ENCODE results near the gene FCHO2. TPM values are rescaled to one million over a fixed set of nuclear protein-coding genes. Genes with fewer than 3 reads are reported as not detected.

Gene FCHO2
- total RNA-seq, 1 experiment from 2014 or later, result 14.9 TPM

DNA sequence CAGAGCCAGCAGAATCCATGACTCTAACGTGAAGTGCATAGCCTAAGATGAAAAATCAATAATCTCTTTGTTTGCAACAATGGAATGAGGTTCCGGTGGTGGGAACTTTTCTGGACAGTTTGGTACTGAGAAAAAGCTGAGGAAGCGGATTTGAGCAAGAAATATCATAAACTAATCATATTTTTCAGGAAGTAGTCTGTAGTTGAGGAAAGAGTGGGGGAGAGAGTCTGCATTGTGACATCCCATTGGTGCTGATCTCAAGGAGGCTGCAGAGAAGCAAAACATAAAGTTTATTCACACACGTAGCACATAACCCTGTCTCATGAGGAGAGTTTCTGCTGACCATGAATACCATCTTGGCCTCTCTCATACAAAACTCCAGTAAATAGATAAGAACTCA is 15.8 kb upstream of the FCHO2 start (continued):
- TF ChIP-seq OVOL2 (CRISPR knock-in tag; IDR thresholded peaks at IDR 0.05; ENCODE audit: borderline replicate concordance) (no peak), ZBTB43 (CRISPR knock-in tag; IDR thresholded peaks at IDR 0.05) (no peak), FOXP1 (CRISPR knock-in tag; IDR thresholded peaks at IDR 0.05; ENCODE audit: borderline replicate concordance) (no peak)

DNA sequence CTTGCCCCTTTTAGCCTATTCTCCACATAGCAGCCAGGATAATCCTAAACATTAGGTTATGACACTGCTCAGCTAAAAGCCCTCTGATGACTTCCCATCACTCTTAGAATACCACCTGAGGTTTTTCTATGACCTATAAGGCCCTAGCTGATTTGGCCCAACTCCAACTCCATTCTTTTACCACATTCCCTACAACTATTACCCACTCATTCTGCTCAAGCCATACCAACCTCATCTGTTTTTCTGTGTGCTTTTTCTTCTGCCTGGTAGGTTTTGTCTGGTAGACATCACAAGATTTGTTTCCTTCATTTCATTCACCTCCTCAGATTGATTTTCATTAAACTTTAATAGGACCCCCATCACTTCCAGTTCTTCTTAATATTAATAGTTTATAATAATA is 12.5 kb upstream of the FCHO2 start:
- Mint-ChIP-seq H3K27ac (no peak overlapping the region), H3K4me1 (no peaks in the 10 kb centered on the region), H3K4me3 (no peak overlapping the region), H3K27me3 (ENCODE audit: low read depth) (no peaks in the 10 kb centered on the region; the same call in 1 of the 2 replicates), H3K36me3 (no peaks in the 10 kb centered on the region), H3K9me3 (no peaks in the 10 kb centered on the region)
- ChIA-PET POLR2A (no interaction called here), CTCF (no interaction called here)
- ATAC-seq (no peak), DNase-seq (ENCODE audit: low spot score) (no peak)
- TF ChIP-seq, protein P1, sequence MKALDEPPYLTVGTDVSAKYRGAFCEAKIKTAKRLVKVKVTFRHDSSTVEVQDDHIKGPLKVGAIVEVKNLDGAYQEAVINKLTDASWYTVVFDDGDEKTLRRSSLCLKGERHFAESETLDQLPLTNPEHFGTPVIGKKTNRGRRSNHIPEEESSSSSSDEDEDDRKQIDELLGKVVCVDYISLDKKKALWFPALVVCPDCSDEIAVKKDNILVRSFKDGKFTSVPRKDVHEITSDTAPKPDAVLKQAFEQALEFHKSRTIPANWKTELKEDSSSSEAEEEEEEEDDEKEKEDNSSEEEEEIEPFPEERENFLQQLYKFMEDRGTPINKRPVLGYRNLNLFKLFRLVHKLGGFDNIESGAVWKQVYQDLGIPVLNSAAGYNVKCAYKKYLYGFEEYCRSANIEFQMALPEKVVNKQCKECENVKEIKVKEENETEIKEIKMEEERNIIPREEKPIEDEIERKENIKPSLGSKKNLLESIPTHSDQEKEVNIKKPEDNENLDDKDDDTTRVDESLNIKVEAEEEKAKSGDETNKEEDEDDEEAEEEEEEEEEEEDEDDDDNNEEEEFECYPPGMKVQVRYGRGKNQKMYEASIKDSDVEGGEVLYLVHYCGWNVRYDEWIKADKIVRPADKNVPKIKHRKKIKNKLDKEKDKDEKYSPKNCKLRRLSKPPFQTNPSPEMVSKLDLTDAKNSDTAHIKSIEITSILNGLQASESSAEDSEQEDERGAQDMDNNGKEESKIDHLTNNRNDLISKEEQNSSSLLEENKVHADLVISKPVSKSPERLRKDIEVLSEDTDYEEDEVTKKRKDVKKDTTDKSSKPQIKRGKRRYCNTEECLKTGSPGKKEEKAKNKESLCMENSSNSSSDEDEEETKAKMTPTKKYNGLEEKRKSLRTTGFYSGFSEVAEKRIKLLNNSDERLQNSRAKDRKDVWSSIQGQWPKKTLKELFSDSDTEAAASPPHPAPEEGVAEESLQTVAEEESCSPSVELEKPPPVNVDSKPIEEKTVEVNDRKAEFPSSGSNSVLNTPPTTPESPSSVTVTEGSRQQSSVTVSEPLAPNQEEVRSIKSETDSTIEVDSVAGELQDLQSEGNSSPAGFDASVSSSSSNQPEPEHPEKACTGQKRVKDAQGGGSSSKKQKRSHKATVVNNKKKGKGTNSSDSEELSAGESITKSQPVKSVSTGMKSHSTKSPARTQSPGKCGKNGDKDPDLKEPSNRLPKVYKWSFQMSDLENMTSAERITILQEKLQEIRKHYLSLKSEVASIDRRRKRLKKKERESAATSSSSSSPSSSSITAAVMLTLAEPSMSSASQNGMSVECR (CRISPR knock-in tag; IDR thresholded peaks at IDR 0.05; ENCODE audit: borderline replicate concordance), result no peak

DNA sequence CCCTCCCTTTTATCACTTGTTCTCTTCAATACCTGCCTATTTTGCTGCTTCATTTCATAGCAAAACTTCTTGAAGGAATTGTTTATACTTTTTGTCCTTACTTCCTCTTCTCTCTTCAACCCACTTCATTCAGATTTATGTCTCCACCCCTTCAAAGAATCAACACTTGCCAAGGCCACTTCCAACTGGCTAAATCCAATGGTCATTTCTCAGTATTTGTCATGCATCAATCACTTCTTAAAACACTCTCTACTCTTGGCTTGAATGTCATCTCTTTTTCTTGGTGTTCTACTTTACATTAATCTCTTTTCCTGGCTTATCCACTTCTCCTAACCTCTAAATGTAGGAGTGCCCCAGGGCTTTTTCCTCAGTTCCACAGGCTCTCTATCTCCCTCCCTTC is 8.3 kb upstream of the FCHO2 start:
- H3K4me1 Mint-ChIP-seq, result no peaks in the 10 kb centered on the region
- DNase-seq (ENCODE audit: low spot score) (no peak), ATAC-seq (no peak)
- no peak overlapping the region for H3K4me3 Mint-ChIP-seq
- H3K36me3 Mint-ChIP-seq, result no peaks in the 10 kb centered on the region
- H3K27me3 Mint-ChIP-seq (ENCODE audit: low read depth), result no peaks in the 10 kb centered on the region; the same call in 1 of the 2 replicates
- CTCF ChIA-PET, result interaction anchor here (1.6 kb wide), 1 partner anchor 269 kb away, joined by 4 read pairs; no protein-coding TSS in a partner anchor
- H3K9me3 Mint-ChIP-seq, result no peaks in the 10 kb centered on the region
- POLR2A ChIA-PET, result no interaction called here
- H3K27ac Mint-ChIP-seq, result no peak overlapping the region
- TF ChIP-seq USF2 (CRISPR knock-in tag; IDR thresholded peaks at IDR 0.05), result no peak
- TF ChIP-seq, protein P2, sequence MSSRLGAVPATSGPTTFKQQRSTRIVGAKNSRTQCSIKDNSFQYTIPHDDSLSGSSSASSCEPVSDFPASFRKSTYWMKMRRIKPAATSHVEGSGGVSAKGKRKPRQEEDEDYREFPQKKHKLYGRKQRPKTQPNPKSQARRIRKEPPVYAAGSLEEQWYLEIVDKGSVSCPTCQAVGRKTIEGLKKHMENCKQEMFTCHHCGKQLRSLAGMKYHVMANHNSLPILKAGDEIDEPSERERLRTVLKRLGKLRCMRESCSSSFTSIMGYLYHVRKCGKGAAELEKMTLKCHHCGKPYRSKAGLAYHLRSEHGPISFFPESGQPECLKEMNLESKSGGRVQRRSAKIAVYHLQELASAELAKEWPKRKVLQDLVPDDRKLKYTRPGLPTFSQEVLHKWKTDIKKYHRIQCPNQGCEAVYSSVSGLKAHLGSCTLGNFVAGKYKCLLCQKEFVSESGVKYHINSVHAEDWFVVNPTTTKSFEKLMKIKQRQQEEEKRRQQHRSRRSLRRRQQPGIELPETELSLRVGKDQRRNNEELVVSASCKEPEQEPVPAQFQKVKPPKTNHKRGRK (CRISPR knock-in tag; IDR thresholded peaks at IDR 0.05; ENCODE audit: borderline replicate concordance), result no peak
- no peak for TF ChIP-seq STAT6 (CRISPR knock-in tag; conservative IDR thresholded peaks at IDR 0.05; ENCODE audit: low read depth)
- TF ChIP-seq ZNF138 (CRISPR knock-in tag; conservative IDR thresholded peaks at IDR 0.05), result no peak
- TF ChIP-seq ZNF425 (CRISPR knock-in tag; conservative IDR thresholded peaks at IDR 0.05), result no peak
- TF ChIP-seq, protein P3, sequence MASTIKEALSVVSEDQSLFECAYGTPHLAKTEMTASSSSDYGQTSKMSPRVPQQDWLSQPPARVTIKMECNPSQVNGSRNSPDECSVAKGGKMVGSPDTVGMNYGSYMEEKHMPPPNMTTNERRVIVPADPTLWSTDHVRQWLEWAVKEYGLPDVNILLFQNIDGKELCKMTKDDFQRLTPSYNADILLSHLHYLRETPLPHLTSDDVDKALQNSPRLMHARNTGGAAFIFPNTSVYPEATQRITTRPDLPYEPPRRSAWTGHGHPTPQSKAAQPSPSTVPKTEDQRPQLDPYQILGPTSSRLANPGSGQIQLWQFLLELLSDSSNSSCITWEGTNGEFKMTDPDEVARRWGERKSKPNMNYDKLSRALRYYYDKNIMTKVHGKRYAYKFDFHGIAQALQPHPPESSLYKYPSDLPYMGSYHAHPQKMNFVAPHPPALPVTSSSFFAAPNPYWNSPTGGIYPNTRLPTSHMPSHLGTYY (CRISPR knock-in tag; IDR thresholded peaks at IDR 0.05), result no peak
- TF ChIP-seq, protein P4, sequence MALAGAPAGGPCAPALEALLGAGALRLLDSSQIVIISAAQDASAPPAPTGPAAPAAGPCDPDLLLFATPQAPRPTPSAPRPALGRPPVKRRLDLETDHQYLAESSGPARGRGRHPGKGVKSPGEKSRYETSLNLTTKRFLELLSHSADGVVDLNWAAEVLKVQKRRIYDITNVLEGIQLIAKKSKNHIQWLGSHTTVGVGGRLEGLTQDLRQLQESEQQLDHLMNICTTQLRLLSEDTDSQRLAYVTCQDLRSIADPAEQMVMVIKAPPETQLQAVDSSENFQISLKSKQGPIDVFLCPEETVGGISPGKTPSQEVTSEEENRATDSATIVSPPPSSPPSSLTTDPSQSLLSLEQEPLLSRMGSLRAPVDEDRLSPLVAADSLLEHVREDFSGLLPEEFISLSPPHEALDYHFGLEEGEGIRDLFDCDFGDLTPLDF (CRISPR knock-in tag; IDR thresholded peaks at IDR 0.05), result no peak
